Activated T-helper 9 cell treated with anti-CD3 and anti-CD28 coated beads, Interleukin-2, amount 50 U/mL, for 16 hours (primary cell): Measurements from ENCODE around the gene GPA33.
"Not testable (repeated sequence)": the region's sequence is repeated elsewhere in the genome, so short reads cannot be mapped to it uniquely, and the experiment has no call there.

Source experiments
- DNase-seq: peaks from one replicate; pipeline ENCODE4 v3.0.0-alpha.2; 2020; ENCODE audit warnings: low read depth

Gene GPA33

GRCh38 chr1:167056529-167057231, 33.5 kb downstream of the GPA33 start:
- no peak for DNase-seq

- DNase-seq: no peak
Observed at GRCh38 chr1:167054946-167055630, 35.1 kb downstream of the GPA33 start.

- DNase-seq: no peak
Observed at GRCh38 chr1:167054531-167054930, 35.6 kb downstream of the GPA33 start.

GRCh38 chr1:167052389-167052788, 37.8 kb downstream of the GPA33 start:
- DNase-seq: no peak

GRCh38 chr1:167051907-167052306, 38.3 kb downstream of the GPA33 start:
- no peak for DNase-seq

- DNase-seq: peak; percentile 39
Observed at GRCh38 chr1:167043752-167044488, 46.3 kb downstream of the GPA33 start.

GRCh38 chr1:167033646-167034045, 56.5 kb downstream of the GPA33 start:
- no peak for DNase-seq

- DNase-seq: not testable (repeated sequence)
Observed at GRCh38 chr1:167029553-167029952, 60.6 kb downstream of the GPA33 start.

- DNase-seq: no peak
Observed at GRCh38 chr1:167022384-167022783, 67.8 kb downstream of the GPA33 start.

- DNase-seq: no peak
Observed at GRCh38 chr1:167016100-167016750, 74.0 kb downstream of the GPA33 start.

- no peak for DNase-seq
Observed at GRCh38 chr1:167013108-167013929, 76.9 kb downstream of the GPA33 start.

GRCh38 chr1:167012570-167012969, 77.6 kb downstream of the GPA33 start:
- no peak for DNase-seq

- DNase-seq: no peak
Observed at GRCh38 chr1:167011560-167012191, 78.5 kb downstream of the GPA33 start.

GRCh38 chr1:167003711-167004110, 86.5 kb downstream of the GPA33 start:
- DNase-seq: no peak
